Muscle of back (tissue), 11 donors: ENCODE results near the gene SMIM9. TPM values are rescaled to one million over a fixed set of nuclear protein-coding genes. Genes with fewer than 3 reads are reported as not detected.

ENCODE experiments used
- DNase-seq, 3 donors: peaks; one replicate each; pipeline versions ENCODE4 v3.0.0 to v3.0.0-alpha.2; 2013
- polyA plus RNA-seq, 10 donors: library from polyadenylated mRNA; unstranded; fragments of 120-200 nt; gene quantifications; one replicate each; pipeline ENCODE4 v1.2.1, GENCODE V29; 2013; ENCODE audit not compliant: insufficient read length in 10 of 10

SMIM9 gene
- polyA plus RNA-seq, 10 donors = not detected

DNA sequence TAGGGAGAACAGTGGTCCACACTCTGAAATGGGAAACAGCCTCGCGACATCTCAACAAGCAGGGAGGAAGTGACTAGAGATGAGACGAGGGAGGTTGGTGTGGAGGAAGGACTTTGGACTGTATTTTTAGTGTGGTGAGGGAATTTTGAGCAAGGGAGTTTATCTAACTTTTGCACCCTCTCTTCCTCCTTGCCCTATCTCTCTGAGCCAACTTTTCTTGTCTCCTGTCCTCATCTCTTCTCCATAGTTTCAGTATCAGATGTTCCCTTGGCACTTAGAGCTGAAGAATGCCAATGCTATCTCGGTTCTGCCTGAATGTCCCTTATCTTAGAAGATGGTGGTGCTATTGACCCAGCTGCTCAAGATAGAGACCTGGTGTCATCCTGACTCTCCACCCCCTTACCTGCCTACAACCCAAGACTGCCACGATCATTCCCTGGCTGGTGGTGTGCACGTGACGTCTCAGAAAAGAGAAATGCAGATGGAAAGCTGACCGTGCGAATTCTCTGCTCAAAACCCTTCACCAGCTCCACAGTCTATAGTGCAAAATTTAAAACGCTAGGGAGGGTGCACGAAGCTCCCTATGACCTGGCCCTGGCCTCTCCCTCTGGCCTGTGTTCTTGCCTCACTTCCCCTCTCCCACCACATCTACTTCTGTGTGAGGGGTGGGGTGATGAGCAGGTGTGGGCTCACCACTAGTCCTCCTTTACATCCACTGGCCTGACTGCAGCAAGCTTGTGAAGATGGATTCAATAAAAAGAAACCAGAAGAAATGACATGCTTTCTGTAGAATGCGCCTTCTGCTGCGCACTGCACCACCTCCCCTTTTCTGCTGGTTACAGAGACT is 50.1 kb downstream of the SMIM9 start:
- DNase-seq = no peak

DNA sequence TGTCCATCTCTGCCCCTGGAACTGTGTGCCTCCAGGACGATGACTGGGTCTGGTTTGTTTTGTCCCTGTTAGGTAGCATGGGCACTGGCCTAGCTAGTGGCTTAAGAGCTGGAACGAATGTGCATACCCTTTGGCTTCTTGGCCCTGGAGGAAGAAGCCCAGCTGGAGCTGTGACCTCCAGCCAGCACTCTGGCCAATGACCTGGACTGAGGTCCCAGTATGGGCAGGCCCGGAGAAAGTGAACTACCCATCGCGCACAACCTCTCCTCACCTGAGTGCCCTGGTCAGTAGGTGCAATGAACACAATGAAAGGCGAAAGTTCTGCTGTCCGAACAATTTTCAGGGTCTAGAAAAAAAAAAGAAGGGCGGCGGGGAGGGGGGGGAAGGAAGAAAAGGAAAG is 53.5 kb downstream of the SMIM9 start:
- no peak for DNase-seq

DNA sequence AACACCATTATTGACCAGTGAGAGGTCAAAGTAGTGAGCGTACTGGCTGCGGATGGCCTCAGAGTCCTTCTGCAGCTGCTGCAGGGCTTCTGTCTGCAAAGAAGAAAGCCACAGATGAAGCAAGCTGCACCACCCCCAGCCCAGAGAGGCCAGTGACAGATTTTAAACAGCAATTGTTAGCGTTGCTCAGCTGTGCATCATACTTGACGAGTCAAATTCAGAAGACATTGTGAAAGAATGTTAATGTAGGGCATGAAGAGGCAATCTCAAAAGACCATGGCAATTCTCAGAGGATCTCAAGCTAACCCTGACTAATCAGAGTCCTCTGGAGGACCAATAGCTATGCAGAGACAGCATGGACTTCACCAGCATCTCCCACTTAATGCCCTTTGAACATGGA is 55.2 kb downstream of the SMIM9 start:
- no peak for DNase-seq

DNA sequence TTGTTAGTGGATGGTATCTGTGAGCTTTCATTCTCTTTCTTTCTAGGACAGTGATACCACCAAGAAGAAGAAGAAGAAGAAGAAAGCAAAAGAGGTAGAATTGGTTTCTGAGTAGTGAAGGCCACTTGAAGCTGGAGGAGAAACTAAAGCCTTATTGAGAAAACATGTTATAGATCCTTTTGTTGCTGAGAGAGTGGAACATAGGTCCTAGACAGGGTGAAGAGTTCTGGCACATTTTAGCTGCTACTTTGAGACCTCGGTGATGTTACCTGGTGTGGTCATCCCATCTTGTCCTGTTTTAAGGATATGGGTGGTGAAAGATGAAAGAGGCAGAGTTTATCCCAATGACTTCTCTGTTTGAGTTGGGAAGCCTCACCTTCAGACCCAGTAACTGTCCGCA is 57.7 kb downstream of the SMIM9 start:
- no peak for DNase-seq

DNA sequence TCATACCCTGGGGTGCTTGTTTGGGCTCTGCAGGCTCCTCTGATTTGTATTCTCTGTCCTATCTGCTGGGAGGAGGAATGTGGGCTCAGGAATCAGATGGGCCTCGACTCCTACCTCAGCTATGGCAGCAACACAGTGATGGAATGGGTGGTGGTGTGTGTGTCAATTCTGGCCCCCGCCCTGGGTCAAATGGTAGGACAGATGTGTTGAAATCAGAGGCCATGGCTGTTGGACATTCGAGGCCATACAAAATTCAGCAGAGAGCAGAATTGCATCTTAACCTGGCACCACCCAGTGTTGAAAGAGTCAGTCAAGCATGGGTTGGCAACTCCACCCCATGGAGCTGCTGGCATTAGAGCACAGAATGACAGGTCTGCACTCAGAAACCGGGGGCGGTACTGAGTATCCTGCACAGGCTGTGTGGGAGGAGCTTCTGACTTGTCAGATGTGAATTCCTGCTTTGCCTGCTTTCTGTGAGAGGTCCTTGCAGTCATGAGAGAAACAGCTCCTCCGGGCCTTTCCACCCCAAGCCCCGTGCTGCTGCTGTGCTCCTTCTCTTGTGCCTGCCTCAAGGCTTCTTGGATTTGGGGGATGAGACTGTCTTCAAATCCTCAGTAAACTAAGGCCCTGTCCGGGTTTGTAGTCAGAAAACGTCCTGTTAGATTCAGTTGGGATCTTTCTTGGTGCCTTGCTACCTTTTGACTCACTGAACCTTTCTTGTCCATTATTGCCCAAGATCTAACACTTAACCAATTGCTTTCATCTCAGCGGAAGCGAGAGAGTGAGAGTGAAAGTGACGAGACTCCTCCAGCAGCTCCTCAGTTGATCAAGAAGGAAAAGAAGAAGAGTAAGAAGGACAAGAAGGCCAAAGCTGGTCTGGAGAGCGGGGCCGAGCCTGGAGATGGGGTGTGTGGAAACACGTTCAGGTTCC is 58.8 kb downstream of the SMIM9 start:
- no peak for DNase-seq

DNA sequence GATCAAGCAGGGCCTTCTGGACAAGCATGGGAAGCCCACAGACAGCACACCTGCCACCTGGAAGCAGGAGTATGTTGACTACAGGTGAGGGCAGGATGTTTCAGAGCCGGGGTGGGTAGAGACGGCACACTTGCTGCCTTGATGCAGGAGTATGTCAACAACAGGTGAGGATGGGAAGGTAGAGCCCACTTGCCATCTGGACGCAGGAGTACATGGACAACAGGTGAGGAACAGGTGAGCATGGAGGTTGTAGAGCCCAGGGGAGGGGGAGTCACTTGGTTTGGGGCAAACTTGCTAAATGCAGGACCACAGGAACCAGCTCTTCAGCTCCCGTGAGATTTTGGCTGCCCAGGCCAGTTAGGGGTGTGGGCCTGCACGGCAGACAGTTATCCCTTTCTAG is 59.8 kb downstream of the SMIM9 start:
- DNase-seq = no peak

Other genes starting within 250 kb of the SMIM9 start
- not detected for gene CTAG1A, start 249.5 kb downstream of the SMIM9 start, polyA plus RNA-seq
- not detected for gene CTAG1B, start 215.4 kb downstream of the SMIM9 start, polyA plus RNA-seq
- not detected for gene CTAG2, start 181.1 kb downstream of the SMIM9 start, polyA plus RNA-seq
- gene GAB3, start 83.6 kb downstream of the SMIM9 start, polyA plus RNA-seq = 10 to 100 TPM in 1 of 10 donors, 1 to 10 TPM in 9; 3.2 to 11.3 (median 5.8) TPM
- gene DKC1, start 71.8 kb downstream of the SMIM9 start, polyA plus RNA-seq = 10 to 100 TPM; 29.8 to 46.1 (median 38.4) TPM
- gene MPP1, start 29.2 kb downstream of the SMIM9 start, polyA plus RNA-seq = 10 to 100 TPM; 14.6 to 36.4 (median 20.3) TPM
- 10 to 100 TPM in 6 of 10 donors, 1 to 10 TPM in 4; 4.7 to 21.1 (median 10.2) TPM for gene F8A1, start 51.7 kb upstream of the SMIM9 start, polyA plus RNA-seq
- gene F8, start 188.1 kb upstream of the SMIM9 start, polyA plus RNA-seq = 1 to 10 TPM; 3.3 to 8.1 (median 5.3) TPM
- gene FUNDC2, start 192.2 kb upstream of the SMIM9 start, polyA plus RNA-seq = 100 to 1,000 TPM; 128 to 151 (median 137) TPM
- 1 to 10 TPM; 5.3 to 8.9 (median 7.6) TPM for gene CMC4, start 236.5 kb upstream of the SMIM9 start, polyA plus RNA-seq
- gene MTCP1, start 236.5 kb upstream of the SMIM9 start, polyA plus RNA-seq = 10 to 100 TPM; 12.2 to 20.3 (median 17.1) TPM
- 10 to 100 TPM; 12.2 to 19.6 (median 16.6) TPM for gene BRCC3, start 236.8 kb upstream of the SMIM9 start, polyA plus RNA-seq